ENCODE results near the gene NFKB1.
"Not testable (repeated sequence)": the region's sequence is repeated elsewhere in the genome, so short reads cannot be mapped to it uniquely, and the experiment has no call there.

The NFKB1 gene

DNA sequence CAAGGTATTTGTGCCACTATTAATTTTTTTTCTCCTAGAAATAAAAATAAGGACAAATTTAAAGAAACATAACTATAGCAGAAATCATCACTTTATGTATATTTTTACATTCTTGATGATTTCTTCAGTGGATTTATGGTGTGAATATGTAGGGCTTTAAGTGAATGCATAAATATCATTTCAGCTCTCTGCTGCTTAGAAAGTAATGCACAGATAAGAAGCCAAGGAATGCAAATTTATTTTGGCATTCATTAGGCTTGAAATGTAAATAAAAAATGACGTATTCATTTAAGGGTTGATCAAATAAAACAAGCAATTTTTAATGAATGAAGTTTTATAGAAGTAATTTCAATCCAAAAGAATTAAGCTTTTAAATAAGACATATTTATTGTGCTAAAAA lies 66.3 kb downstream of the NFKB1 start:
- no peak for DNase-seq (ENCODE audit: low read depth)

DNA sequence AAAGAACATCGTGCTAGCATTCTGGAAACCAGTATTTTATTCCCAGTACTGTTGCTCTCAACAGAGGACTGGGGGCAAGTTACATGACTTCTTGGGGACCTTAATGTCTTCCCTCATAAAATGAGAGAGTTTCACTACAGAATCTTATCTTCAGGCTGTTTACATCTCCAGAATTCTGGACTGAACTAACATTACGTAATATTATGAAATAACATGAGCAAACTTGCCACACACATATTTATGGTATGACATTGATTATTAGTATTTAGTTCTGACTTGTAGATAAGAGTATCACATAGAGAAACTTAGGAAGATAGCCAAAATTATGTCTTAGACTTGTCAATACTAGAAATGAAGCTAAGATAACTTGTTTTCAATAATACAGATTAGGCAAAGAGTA lies 68.0 kb downstream of the NFKB1 start:
- no peak for DNase-seq (ENCODE audit: low read depth)

DNA sequence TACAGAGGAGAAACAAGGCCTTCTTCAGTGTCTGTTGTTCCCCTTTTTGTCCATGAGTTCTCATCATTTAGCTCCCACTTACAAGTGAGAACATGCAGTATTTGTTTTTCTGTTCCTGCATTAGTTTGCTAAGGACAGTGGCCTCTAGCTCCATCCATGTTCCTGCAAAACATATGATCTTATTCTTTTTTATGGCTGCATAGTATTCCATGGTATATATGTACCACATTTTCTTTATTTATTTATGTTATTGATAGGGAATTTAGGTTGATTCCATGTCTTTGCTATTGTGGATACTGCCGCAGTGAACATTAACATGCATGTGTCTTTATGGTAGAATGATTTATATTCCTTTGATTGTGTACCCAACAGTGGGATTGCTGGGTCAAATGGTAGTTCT lies 69.1 kb downstream of the NFKB1 start:
- DNase-seq (ENCODE audit: low read depth) = not testable (repeated sequence)

DNA sequence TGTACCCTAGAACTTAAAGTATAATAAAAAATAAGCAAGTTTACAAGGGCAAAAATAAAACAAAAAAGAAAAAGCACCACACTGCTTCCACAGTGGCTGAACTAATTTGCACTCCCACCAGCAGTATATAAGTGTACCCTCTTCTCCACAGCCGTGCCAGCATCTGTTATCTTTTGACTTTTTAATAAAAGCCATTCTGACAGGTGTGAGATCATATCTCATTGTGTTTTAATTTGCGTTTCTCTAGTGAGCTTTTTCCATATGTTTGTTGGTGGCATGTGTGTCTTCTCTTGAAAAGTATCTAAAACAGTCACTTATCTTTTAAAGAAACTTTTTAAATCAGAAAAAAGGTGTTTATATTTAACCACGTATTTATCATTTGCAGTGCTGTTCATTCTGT lies 71.3 kb downstream of the NFKB1 start:
- DNase-seq (ENCODE audit: low read depth) = no peak

DNA sequence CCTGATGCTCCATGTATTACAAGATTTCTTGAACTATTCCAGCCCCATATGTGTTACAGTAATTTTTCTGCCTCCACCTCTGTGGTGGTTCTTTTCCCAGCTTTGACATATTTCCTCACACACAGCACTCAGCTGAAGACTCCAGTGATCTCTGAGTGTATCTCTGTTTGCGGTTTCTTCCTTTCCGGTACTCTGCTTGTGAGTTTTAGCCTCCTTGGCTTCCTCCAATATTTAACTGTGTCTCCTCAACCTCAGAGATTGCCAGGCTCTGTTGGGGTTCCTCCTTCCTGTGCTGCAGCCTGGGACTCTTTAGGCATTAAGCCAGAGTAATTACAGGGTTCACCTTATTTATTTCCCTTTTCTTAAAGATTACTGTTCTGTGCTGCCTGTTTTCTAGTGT lies 73.2 kb downstream of the NFKB1 start:
- no peak for DNase-seq (ENCODE audit: low read depth)

DNA sequence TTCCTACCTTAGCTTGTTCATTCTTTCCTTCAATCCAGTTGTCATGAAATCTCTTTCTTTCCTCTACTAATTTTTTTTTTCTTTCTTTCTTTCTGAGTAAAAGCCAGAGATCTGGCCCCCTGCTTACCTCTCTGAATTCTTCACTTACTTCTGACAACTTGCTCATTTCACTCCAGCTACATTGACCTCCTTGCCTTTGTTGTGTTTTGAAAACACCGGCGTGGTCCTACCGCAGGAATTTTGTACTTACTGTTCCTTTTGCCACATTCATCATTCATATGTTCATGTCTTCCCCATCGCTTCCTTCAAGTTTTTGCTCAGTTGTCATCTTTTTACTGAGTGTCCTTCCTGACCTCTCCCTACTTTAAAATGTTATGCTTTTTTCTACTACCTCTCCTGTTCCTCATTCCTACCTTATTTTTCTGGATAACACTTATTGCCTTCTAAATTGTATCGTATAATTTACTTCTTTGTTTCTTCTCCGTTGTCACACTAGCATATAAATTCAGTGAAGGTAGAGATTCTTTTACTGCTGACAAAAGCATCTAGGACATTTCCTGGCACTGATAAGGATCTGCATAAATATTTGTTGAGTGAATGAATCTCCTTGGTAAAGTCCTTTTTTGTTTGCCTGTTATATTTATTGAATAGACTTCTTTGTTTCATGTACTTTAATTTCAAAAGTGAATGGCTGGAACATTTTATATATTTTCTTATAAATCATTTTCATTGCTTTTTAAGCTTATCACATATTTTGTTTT lies 74.4 kb downstream of the NFKB1 start:
- no peak for DNase-seq (ENCODE audit: low read depth)

DNA sequence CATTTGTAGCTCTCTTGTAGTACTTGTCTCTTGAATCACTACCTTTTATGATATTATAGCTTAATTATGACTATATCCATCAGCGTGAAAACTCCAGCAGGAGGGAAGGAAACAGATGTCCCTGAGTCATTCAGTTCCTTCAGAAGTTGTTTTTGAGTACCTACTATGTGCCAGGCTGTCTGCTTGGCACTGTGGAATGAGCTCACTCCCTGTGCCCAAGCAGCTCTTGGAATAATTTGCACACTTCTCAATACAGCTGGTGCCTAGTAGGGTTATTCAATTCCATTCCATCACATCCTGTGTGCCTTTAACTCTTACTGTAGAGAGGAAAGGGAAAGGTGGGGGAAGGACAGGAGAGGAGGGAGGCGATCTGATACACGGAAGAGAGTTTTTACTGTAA lies 77.1 kb downstream of the NFKB1 start:
- DNase-seq (ENCODE audit: low read depth) = no peak

DNA sequence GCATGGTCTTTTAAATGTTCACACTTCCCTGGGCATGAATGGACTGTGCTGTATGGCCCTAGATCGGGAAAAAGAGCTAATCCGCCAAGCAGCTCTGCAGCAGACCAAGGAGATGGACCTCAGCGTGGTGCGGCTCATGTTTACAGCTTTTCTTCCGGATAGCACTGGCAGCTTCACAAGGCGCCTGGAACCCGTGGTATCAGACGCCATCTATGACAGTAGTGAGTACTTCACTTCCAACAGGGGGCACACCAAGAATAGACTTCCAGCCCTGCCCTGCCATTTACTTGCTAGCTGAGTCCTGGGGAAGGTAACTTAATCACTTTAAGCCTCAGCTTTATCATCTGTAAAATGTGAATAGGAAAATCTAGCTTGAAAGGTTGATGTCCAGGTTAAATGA lies 77.7 kb downstream of the NFKB1 start:
- no peak for DNase-seq (ENCODE audit: low read depth)

DNA sequence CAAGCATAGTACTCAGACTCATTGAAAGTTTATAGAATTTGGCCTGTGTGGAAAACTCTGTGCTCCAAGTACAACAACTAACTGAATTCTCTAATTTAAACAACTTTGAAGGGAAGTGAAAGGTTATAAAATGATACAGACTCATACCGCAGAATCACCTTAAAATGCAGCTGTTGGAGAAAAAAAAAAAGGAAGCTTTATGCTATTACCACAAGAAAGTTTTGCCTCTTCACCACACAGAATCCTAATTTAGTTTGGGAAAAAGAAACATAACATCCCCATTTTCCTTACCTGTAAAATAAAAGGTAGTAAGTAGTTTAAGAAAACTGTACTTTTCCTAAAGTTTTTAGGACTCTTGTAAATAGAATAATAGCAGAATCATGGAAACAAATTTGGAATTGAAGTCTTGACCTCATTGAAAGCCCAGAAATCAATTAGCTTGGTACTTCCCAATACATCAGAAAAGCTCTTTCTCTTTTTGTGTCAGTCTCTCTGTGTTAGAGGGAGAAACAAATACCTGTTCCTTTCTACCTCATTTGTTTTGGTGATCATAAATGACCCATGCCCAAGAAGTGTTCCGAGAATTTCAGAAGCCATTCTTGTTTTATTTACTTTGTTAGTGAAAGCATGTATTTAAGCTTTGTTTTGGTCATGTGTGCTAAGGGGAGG lies 78.8 kb downstream of the NFKB1 start:
- no peak for DNase-seq (ENCODE audit: low read depth)

DNA sequence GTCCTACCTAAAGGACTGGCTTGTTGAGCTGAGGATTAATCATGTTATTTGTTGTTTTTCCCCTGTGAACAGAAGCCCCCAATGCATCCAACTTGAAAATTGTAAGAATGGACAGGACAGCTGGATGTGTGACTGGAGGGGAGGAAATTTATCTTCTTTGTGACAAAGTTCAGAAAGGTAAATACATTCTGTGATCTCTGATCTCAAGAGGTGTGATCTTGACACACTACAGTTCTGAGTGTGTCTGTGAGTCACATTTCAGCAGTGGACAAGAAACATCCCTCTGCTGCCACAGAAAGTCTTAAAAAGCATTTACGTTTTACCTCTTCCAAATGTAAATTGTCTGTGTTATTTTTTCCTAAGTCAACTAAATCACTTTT lies 79.3 kb downstream of the NFKB1 start:
- no peak for DNase-seq (ENCODE audit: low read depth)

DNA sequence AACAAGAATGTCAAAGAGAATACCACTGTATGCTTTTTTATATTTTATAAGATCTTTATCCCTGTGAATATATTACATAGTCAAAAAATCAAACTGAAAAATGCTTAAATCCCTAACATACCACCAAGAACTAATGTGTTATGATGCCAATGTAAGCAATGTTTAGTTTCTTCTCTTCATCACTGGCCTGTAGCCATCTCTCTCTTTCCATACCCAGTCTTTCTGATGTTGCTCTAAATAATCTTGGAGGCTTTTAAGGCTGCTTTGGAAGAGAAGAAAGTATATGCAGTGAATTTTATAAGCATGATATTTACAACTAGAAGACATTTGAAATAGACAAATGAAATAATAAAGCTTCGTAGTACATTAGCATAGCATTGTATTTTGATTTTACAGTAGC lies 82.9 kb downstream of the NFKB1 start:
- DNase-seq (ENCODE audit: low read depth) = no peak

DNA sequence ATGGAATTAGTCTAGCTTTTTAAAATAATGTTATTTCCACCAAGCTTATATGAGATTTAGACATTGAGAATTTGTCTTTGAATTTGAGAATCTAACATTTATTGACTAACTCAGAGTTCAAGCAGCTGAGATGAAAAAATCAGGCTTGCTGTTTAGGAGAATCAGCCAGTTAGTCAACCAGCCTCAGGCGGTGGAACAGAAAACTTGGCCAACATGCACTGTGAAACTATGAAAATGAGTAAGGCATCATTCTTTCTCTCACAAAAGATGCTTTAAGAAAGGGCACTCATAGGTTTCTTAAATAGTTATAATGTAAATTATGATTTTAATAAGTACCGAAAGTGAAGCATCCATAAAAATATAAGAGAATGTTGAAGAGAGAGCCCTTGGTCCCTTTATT lies 84.2 kb downstream of the NFKB1 start:
- no peak for DNase-seq (ENCODE audit: low read depth)

DNA sequence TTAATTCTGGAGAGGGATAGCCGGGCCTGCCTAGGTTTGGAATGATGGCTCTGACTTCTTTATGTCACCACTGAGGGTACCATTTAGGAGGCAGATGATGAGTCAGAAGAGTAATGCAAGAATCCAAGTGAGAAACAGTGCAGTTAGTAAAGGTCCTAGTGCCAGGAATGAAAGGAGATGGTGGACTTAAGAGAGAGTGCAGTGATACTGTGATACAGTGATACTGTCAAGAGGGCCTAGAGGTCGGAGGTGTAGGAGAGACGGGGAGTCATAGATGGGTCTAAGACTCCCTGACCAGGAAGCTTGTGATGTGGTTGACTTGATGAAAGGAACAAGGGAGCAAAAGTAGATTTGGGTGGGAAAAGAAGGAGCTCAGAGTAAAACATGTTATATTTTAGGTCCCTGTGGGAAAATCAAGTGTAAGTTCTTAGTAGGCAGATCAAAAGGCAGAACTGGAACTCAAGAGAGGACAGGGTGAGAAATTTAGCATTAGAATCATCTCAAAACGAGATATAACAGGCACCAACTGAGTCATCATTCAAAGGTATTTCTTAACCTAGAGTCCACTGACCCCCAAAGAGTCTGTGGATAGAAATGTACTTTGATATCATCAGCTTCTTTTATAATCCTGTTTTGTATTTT lies 85.0 kb downstream of the NFKB1 start:
- no peak for DNase-seq (ENCODE audit: low read depth)

DNA sequence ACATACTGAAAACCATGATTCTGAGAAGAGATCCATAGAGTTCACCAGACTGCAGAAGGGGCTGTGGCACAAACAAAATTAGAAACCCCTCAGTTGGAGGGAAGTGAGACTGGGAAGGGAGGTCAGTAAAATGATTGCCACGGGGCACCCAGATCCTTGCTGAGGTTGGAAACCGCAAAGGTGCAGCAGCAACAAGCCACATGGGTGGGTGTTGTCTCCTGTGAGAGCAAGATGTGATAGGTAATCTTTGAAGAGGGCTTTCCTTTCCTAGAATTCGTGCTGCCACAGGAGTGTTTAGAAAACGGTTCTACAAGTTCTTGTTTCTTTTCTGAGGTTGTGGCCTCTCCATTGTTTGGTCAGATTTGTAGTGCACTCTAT lies 85.5 kb downstream of the NFKB1 start:
- no peak for DNase-seq (ENCODE audit: low read depth)

DNA sequence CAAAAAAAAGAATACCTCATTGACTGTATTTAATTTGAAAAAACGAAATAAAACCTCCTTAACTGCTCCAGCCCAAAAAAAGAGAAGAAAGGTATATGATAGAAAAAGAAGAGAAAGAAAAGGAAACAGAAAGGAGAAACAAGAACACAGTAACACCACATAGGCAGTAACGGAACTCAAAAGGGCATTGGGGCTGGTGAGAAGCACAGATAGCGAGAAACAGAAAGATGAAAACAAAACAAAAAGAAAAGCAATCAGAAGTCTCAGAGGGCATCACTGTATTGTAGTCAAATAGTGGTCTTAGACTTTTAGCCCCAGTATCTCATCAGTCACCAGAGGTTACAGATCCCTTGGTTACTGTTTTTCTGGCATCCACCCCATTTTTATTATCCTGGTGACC lies 88.6 kb downstream of the NFKB1 start:
- DNase-seq (ENCODE audit: low read depth) = no peak

DNA sequence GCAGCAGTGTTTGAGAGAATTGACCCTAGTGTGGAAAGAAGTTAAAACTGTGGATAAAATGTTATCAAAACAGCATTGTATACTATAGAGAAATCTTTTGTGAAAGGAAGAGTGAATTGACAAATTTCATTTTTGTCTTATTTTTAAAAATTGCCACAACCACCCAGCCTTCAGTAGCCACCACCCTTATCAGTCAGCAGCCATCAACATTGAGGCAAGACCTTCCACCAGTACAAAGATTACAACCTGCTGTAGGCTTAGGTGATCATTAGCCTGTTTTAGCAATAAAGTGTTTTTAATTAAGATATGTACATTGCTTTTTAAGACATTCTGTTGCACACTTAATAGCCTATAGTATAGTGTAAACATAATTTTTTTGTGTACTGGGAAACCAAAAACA lies 91.1 kb downstream of the NFKB1 start:
- no peak for DNase-seq (ENCODE audit: low read depth)

DNA sequence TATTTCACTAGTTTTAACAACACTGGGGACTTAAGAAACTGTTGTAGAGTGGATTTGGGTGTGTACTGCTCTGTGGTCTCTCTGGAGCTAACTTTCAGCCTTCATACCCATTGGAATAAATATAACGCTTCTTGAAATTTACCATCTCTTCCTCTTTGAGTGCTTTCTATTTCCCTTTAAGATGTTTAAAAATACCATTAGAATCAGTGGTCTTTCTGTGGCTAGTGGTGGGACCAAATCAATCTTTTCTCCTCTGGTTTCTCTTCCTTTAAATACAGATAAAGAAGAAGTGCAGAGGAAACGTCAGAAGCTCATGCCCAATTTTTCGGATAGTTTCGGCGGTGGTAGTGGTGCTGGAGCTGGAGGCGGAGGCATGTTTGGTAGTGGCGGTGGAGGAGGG lies 92.0 kb downstream of the NFKB1 start:
- DNase-seq (ENCODE audit: low read depth) = no peak

DNA sequence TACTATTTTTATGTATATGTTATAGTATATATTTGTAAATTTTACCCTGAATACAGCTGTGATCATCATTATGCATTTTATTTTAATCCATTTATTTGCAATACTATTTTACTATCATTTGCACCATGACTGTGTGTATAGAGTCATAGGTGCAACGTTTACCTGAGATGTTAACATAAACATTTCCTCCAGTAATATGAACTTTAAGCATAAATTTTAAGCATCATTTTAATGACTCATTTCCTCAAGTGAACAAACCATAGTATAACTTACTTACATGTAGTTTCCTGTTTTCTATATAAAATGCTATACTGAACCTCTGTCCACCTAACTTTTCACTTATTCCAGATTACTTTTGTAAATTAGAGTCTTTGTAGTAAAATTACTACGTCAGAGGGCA lies 92.8 kb downstream of the NFKB1 start:
- no peak for DNase-seq (ENCODE audit: low read depth)

DNA sequence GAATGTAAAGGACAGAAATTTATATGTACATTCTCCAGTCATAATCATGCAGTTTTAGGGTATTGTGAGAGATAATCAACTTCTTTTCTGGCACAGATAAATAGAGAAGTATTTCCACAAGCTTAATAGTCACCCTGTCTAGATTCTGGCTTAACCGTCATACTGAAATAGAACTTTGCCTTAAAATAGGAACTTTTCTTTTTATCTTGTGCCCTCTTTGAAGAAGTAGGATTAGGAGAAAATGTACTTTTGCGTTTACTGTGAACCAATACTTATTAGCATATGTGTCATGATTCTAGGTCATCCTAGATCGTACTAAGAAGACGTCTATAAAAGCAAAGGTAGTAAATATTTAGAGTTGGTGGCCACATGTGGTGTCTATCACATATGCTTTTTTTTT lies 95.4 kb downstream of the NFKB1 start:
- no peak for DNase-seq (ENCODE audit: low read depth)

DNA sequence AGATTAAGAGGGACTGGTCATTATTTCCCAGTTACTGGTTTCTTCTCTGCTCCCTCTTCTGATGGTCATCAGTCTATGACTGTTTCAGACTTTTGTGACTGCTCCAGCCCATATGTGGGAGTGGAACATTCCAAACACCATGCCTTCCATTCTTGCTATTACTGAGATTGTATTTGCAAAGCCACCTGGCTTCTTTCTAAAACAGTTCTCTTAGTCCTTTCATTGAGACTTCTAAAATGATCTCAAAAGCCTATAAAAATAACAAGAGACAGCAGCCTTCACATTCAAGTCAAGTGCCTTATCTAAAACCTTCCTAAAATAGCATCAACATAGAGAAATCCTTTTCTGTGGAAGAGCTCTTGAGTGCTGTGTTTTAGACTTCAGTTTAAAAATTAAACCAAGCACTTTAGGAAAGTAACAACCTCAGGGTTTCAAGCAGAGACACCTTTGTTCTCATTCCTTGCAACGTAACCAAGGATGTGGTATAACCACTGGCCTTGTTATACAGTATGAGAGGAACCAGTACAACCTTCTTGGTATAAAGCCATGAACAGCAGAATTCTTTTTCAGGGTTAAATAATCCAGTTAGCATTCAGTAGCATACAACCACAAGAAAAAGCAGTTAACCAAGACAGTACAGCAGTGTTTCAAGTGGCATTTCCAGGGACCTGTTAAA lies 97.1 kb downstream of the NFKB1 start:
- DNase-seq (ENCODE audit: low read depth) = no peak

DNA sequence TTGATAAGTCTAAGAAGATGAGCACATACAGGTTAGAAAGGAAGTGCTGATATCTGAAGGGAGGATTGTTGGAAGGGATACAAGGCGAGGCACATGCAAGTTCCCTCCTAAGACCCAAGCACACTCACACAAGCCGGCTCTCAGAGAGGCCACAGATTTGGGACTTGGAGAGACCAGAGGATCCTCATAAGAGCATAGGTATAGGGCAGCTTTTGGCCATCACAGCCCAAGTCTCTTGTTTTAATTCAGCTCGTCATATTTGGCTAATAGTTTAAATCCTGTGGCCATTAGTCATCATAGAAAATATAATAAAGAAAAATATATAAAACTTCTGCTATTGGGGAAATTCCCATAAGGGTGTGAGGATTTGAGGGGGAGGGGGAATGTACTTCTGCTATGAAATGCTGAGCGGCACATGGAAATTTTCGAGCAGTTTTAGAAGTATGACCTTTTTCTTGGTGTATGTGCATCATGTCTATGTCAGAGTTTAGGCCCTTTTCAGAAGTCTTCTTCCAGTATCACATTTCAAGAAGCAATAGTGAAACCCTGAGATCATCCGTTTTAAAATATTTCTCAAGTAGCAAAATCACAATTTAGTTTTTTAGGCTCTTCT lies 97.7 kb downstream of the NFKB1 start:
- DNase-seq (ENCODE audit: low read depth) = no peak

DNA sequence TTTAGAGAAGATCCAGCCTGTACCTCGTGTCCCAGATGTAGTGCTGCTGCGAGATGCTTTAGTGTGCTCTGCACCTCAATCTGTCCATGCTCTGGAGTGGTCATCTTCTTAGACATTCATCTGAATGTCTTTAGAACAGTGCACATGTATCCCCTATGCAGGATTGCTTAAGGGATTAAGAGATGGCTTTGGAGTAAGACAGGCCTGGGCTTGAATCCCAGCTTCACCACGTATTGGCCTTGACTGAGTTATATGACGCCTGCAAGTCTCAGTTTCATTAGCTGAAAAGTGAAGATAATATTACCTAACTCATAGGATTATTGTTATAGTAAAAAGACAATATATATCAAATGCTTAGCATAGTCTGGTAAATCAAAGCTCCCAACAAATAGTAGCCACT lies 98.3 kb downstream of the NFKB1 start:
- DNase-seq (ENCODE audit: low read depth) = no peak

DNA sequence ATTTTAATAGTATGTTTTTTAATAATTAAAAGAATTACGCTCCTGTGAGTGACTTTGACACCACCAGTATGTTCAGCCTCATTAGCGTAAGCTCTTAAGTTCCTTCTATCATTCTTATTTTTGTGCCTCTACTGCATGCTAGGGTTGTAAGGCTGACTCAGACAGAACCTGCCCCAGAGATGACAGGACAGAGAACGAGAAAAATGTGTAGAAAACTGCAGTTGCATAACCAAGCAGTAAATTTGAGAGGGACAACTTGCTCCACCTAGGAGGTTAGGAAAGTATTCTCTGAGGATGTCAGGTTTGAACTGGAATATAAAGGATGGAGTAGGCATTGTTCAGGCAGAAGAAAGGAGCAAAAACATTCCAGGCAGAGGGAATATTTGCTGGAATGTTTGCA lies 98.7 kb downstream of the NFKB1 start:
- no peak for DNase-seq (ENCODE audit: low read depth)
